ENCODE results near the gene SRPK1.

GRCh38 chr6:35967076-35967774, 46.3 kb upstream of the SRPK1 start:
- TF ChIP-seq POLR2A (IDR thresholded peaks at IDR 0.05; ENCODE audit: low read length) (no peak), GATA1 (IDR thresholded peaks at IDR 0.05; ENCODE audit: low read depth, low read length) (no peak)

All from erythroblast (primary cell).